NCI-H526 (cell line): ENCODE measurements around the gene KCNMA1.
A peak's percentile ranks its signal among the peaks of the same experiment; 100 is the strongest.

Experiments used
- DNase-seq, 2 experiments: peaks; one replicate each; lab custom pipeline; 2025; lab: John Stamatoyannopoulos, UW

KCNMA1 gene

GRCh38 chr10:77506517-77507200 is 130.9 kb downstream of the KCNMA1 start:
- DNase-seq = no peak

- DNase-seq = no peak
Observed at GRCh38 chr10:77505431-77506334, 131.9 kb downstream of the KCNMA1 start.

GRCh38 chr10:77504873-77505257 is 132.7 kb downstream of the KCNMA1 start:
- no peak for DNase-seq

GRCh38 chr10:77504196-77504872 is 133.3 kb downstream of the KCNMA1 start:
- DNase-seq = no peak

- DNase-seq = no peak
Observed at GRCh38 chr10:77501846-77502261, 135.8 kb downstream of the KCNMA1 start.

- DNase-seq = no peak
Observed at GRCh38 chr10:77501152-77501845, 136.3 kb downstream of the KCNMA1 start.

DNA sequence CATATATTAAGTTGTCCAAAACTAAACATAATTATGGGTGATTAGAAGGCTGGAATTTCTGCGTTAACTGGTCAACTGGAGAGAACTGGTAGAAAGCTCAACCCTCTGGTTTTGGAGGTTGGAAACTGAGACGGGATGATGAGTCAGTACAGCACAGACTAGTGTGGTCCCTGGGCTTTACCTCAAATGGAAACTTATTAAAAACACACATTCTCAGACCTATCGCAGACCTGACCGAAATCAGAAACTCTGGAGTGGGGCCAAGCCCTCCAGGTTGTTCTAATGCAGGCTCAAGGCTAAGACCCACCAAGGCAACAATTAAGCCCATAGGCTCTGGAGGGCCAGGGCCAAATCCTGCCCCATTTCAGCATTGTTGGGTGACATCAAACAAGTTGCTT is 136.9 kb downstream of the KCNMA1 start:
- no peak for DNase-seq

DNA sequence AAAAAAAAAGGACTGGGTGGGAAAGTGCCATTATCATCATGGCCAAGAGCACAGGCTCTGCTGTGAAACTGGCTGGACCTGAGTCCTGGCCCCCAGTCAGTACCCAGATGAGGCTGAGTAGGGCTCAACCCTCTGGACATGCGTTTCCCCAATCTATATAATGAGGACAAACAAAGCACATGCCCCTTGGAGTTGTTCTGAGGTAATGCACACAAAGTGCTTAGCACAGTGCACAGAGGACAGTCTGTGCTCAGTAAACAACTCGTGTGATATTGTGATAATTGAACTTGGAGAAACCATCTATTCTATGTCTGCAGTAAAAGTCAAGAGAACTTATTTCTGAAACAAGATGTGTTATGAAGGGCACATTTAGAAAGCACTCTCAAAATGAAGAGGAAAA is 138.8 kb downstream of the KCNMA1 start:
- DNase-seq = no peak

DNA sequence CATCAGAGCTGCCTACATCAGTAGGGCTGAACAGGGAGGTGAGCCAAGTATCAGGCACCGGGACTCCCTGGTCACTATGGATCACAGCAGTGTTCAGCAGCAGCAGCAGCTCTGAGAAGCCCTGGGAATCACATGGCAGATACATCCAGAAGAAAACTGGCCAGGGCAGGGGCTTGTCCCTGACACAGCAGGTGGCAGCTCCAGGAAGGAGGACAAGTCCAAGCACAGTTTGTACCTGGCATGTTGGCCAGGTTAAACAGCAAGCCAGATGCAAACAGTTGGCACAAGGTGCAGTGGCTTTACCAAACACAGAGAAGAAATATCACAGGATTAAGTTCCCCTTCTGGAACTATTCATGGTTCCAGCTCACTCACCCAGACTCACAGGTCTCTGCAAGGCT is 139.4 kb downstream of the KCNMA1 start:
- DNase-seq = no peak

DNA sequence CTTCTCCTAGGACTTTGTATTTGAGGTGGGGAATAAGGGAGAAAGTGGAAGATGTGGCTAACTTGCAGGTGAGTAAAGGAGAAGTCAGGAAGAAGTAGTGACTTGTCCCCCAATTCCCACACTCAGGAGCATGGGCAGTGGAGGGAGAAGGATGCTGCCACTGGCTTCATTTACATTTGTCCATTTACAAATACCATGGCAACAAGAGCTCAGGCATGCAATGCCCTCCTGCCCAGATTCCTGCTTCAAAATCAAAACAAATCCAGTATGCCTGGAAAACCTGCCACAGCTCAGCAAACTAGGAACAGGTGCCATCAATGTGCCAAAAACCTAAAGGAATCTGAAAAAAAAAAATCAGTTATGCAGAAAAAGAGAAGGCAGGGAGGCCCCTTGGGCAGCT is 139.9 kb downstream of the KCNMA1 start:
- DNase-seq = peak in 1 of 2 experiments; percentile 24

- DNase-seq = peak; percentile 58 to 68
Observed at GRCh38 chr10:77496941-77497420, 140.6 kb downstream of the KCNMA1 start.

DNA sequence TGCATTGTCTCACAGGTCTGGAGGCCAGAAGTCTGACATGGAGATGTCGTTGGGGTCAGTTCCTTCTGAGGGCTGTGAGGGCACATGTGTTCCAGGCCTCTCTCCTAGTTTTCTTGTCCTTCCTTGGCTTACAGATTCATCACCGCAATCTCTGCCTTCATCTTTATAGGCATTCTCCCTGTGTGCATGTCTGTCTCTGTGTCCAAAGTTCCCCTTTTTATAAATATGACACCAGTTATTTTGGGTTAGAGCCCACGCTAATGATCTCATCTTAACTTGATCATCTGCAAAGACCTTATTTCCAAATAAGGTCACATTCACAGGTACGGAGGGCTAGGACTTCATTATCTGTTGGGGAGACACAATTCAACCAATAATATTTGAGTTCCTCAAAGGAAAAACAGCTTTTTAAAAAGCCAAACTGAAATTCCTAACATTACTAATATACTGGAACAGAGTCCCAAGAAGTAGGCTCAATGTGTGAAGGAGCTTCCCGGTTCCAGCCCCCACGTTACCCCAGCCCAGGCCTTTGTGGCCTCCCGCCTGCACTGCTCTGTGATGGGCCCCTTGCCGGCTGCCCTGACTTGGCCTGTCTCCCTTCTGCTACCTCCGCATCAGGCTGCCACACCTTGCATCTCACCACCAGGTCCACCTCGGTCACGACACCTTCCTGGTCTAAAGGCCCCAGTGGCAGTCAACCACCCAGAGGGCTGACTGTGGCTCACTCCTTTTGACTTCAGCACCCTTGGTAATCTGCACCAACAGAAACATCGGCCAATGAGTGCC is 142.7 kb downstream of the KCNMA1 start:
- DNase-seq = no peak

GRCh38 chr10:77494327-77494726 is 143.3 kb downstream of the KCNMA1 start:
- DNase-seq = peak in 1 of 2 experiments; percentile 44

DNA sequence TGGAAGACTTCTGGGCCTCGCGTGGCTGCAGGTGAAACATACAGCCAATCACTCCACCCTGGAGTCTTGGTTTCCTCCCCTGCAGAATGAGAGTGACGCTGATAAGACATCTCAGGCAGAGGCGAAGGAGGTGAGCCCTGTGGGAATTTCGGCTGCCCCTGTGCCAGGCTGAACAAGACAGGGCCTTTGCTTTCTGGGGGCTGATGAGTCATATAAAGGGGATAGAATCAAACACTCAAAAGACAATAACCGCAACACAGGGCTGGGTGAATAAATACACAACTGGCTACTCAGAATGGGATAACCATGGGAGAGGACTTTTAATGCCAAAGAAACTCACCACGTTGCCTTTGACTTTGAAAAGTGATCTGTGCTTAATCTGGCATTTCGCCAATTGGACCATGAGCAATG is 143.8 kb downstream of the KCNMA1 start:
- DNase-seq = no peak

DNA sequence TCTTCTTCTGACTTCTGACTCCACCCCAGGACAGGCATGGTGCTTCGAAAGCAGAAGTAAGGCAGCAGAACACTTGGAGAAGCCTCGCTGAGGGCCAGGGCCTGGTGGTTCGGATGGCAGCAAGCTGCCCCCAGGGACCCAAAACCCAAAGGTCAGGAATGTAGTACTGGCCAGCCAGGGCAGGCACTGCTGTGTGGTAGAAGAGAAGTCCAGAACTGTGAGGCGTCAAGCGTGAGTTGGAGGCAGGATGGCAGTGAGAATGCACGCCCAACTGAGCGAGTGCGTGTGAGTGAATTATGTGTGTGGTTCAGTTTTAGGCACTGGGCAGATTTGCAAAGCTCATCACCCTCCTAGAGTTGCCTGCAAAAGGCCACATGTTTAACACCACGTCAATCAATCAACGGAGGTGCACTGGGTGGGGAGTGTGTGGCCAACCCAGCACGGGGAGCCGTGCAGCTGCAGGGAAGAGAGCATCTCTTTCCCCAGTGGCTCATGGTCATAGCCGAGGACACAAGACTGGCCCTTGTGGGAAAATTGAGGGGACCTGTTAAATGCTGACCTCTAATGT is 144.3 kb downstream of the KCNMA1 start:
- DNase-seq = no peak

GRCh38 chr10:77492368-77492994 is 145.1 kb downstream of the KCNMA1 start:
- no peak for DNase-seq

DNA sequence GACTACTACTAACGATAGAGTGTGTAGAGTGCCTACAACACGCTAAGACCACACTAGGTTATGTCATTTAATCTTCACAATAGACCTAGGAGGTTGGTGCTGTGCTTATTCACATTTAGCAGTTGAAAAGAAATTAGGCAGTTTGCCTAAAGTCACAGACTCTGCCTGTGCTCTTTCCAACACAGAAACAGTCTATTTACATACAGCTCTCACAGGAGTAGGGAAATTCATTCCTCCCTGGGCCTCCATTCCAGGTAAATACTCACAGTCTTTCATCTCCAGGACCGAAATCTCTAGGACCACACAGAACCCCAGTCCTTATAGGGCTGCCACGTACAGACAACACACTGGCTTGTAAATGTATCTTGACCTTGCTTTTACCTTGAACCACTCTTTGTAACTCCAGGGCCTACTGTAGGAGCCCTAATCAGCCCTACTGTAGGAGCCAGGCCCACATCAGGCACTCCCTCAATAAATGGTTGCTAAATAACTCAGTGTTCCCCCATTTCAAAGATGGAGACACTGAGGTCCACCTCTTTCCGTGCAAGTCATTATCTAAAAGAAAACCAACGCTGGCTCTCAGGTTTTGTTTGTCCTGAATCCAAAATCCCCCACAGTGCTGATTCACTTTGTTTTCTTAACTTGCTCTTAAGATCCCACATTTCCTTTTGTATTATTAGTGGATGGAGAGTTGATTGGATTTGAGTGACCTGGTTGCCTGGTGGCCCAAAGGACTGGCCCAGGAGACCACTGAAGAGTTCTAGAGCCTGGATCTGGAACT is 146.9 kb downstream of the KCNMA1 start:
- DNase-seq = peak; percentile 56 to 68

GRCh38 chr10:77486517-77486916 is 151.1 kb downstream of the KCNMA1 start:
- no peak for DNase-seq

DNA sequence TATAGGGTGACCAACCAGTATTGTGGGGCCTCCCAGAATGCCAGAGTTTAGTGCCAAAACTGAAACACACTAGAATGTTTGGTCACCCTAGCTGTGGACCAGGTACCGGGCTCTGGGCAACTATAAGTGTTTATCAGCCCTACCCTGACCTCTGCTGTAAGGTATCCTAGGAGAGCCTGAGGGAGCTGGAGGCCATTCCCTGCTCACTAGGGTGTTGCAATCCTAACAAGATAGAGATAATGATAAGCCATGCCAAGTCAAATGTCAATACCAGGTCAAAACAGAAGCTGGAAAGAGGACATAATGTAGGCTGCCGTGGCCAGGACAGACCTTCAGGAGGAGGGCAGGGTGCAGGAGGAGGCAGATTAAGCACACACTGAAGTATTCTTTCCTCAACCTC is 151.8 kb downstream of the KCNMA1 start:
- no peak for DNase-seq
